GM12865 (cell line): Measurements from ENCODE around the gene FBRSL1.
"Not testable (repeated sequence)": the region's sequence is repeated elsewhere in the genome, so short reads cannot be mapped to it uniquely, and the experiment has no call there.

Experiments used
- DNase-seq: peaks from one replicate; pipeline ENCODE4 v3.0.0; 2010; ENCODE audit warnings: low read depth
- H3K4me3 ChIP-seq: 2 replicates; pipeline ENCODE4 v1.5.1; 2011; ENCODE audit warnings: mild to moderate bottlenecking, low read depth, low read length, control low read depth
- TF ChIP-seq, protein P1 (sequence below): IDR thresholded peaks from 2 replicates; pipeline ENCODE4 v1.5.1; 2011; ENCODE audit warnings: low read length, control low read depth, low read depth, inconsistent platforms; ENCODE audit not compliant: insufficient read depth; ENCODE audit errors: missing control alignments

Gene FBRSL1

DNA sequence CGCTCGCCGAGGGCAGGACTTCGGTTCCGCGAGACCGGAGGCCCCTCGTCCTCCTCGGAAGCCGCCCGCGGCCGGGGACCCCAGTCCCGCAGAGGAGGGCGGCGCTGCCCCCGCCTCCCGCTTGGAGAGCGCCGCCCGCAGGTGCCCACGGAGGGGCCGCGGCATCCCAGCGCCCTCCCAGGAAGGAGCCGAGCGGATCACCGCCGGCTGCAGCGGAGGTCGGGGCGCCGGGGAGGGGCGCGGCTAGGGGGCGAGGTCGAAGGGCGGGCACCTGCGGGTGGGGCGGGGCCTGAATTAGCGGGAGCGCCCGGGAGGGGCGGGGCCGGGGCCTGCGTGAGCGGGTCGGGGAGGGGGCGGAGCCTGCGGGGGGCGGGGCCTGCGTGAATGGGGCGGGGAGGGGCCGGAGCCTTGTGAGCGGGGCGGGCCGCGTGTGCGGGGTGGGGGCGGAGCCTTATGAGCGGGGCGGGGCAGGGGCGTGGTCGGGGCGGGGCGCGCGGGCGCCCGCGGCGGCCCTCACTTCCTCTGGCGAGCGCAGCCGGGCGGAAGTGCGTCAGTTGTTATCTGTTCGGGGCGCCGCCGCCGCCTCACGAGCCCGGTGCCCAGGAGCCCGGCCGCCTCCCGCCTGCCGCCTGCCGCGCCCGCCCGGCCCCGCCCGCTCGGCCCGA lies at the start of gene FBRSL1:
TSS of gene FBRSL1 (plus strand) at position 550 of the 665 bp plus-strand sequence.
- peak; percentile 93 for DNase-seq
- peak within 1 kb of the TSS; percentile 74 for H3K4me3 ChIP-seq
- TF ChIP-seq, protein P1, sequence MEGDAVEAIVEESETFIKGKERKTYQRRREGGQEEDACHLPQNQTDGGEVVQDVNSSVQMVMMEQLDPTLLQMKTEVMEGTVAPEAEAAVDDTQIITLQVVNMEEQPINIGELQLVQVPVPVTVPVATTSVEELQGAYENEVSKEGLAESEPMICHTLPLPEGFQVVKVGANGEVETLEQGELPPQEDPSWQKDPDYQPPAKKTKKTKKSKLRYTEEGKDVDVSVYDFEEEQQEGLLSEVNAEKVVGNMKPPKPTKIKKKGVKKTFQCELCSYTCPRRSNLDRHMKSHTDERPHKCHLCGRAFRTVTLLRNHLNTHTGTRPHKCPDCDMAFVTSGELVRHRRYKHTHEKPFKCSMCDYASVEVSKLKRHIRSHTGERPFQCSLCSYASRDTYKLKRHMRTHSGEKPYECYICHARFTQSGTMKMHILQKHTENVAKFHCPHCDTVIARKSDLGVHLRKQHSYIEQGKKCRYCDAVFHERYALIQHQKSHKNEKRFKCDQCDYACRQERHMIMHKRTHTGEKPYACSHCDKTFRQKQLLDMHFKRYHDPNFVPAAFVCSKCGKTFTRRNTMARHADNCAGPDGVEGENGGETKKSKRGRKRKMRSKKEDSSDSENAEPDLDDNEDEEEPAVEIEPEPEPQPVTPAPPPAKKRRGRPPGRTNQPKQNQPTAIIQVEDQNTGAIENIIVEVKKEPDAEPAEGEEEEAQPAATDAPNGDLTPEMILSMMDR, result no peak

DNA sequence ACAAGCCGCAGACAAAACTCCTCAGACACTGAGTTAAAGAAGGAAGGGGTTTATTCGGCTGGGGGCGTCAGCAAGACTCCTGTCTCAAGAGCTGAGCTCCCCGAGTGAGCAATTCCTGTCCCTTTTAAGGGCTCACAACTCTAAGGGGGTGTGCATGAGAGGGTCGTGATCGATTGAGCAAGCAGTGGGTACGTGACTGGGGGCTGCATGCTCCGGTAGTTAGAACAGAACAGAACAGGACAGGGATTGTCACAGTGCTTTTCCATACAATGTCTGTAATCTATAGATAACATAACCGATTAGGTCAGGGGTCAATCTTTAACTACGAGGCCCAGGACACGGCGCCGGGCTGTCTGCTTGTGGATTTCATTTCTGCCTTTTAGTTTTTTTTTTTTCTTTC lies 49.5 kb upstream of the FBRSL1 start:
- H3K4me3 ChIP-seq, DNase-seq: not testable (repeated sequence)

DNA sequence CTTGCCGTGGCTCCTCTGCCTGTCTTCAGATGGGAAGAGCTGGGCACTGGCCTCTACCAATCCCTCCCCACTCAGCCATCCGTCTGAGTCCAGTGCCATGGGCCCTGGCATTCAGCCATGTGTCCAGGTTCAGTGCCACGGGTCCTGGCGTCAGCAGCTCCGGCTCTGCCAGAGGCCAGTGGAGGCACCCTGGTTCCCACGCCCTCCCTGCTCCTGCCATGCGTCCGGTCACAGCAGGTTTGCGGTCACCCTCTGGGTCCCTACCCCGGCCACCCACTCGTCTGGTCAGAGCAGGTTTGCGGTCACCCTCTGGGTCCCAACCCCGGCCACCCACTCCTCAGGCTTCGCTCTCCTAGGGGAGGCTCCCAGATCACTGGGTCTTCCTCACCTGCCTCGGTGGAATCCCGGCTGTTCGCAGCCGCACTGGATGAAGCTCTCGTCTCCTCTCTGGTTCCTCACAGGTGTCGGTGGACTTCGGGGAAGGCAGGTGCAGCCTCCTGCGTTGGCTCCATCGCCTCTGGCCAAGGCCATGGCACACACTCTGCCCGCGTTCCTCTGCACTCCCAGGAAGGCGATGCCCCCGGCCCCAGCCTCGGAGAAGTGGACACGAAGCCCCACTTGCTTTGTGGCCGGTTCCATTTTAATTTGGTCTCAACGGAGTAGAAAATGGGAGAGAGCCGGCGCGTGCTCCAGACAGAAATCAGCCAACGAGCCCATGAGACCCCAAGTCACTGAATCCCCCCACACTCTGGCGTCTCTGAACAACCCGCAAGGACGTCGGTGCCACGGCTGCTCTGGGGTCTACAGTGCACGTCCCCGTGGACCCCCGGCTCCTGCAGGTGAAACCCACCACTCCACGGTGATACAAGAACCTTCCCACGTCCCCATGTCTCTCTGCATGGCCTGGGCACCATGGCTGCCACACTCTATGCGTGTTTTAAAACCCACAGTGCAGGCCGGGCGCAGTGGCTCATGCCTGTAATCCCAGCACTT lies 47.8 kb upstream of the FBRSL1 start:
- no peak overlapping the region for H3K4me3 ChIP-seq
- TF ChIP-seq, protein P1, result no peak
- no peak for DNase-seq

DNA sequence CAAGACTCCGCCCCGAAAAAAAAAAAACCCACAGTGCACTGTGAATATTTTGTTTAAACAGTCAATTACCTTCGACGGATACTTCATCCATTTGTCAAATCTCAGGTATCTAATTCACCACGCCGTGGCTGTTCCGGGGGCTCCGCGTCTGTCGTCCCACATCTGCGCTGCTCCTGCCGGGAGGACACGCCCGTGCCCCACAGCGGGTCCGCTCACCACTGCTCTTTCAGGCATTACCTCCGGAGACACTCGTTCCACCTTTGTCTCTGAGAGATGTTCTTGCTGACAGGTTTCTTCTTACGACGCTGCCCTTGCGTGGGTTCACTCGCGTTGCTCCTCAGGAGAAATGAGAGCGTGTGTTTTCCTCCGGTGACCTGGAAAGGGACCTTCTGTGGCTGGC lies 46.9 kb upstream of the FBRSL1 start:
- no peak for DNase-seq
- H3K4me3 ChIP-seq, result no peak overlapping the region
- TF ChIP-seq, protein P1, result no peak

DNA sequence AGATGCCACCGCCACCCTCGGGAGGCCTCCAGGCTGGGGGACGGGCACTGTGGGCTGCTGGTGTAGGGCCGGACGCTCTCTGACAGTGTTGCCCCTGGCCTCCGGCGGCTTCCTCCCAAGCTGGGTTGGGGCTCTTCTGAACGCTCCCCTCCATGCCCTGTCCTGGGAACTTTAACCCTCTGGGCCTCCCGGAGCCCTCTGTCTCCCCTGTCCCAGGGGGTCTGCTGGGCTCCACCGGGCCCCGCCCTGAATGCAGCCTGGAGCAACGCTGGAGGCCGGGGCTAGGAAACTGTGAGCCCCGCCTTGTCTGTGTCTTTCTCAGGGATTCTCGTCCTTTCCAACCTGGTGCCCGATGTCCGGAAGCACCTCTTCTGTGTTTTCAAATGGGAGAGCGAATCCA lies 45.7 kb upstream of the FBRSL1 start:
- TF ChIP-seq, protein P1, result no peak
- H3K4me3 ChIP-seq, result no peak overlapping the region
- no peak for DNase-seq

DNA sequence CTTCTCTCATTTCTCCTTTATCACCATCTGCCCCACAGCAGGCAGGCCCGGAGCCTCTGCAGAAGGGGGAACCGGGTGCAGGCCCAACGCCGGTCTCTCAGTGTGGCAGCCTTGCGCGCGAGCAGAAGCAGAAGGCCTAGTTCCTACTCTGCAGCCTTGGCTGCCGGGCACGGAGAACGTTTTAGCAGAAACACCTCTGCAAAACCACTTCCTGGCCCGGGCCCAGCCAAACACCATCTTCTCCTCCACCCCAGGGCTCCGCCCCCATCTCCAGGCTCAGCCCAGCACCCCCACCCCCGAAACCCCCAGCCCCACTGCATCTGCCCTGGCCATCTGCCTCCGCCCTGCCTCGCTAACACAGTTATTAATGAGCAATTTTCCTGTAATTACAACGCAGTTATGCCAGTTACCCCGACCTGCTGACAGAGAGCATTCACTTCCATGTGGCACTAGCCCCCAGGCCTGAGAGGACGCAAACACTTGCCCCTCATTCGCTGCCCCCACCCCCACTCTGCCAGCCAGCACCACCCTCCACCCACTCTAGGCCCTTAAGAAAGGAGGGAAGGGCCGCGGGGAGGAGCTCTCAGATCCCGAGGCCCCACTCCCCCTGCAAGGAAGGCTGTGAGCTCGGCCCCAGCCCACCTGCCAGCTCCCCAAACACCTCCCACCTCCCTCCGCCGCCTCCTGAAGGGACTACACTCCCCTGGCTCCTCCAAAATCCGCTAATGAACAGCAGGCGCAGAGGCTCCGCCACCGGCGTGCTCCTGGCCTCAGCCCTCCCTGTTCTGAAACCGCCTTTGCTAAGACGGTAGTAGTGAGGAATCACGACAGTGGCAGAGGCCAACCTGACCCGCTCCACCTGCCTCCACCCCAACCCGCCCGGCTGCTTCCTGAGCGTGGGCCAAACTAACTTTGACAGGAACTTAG lies 44.7 kb upstream of the FBRSL1 start:
- H3K4me3 ChIP-seq, result no peak overlapping the region
- TF ChIP-seq, protein P1, result no peak
- DNase-seq, result peak; percentile 78
